Esophagus squamous epithelium (tissue), 5 donors: Measurements from ENCODE around the gene ITIH4. TPM values are rescaled to one million over a fixed set of nuclear protein-coding genes. Genes with fewer than 3 reads are reported as not detected.

Experiments
- DNase-seq: peaks from one replicate; lab custom pipeline; 2025; lab: John Stamatoyannopoulos, UW
- H3K27ac ChIP-seq, 4 donors: fragments of 200-600 bp; sonication (generic); one replicate each; pipeline ENCODE4 v1.5.1; 2016 to 2019; ENCODE audit warnings: mild to moderate bottlenecking in 1 of 4
- H3K27me3 ChIP-seq, 4 donors: fragments of 200-600 bp; sonication (generic); 1 replicate in 3 of 4; 2 replicates in 1 of 4; pipeline versions ENCODE4 v1.5.1 to v1.6.0; 2017 to 2021; ENCODE audit warnings: antibody characterized with exemption in 1 of 4
- H3K36me3 ChIP-seq, 3 donors: fragments of 200-600 bp; sonication (generic); one replicate each; pipeline ENCODE4 v1.5.1; 2016 to 2019
- H3K4me1 ChIP-seq, 3 donors: fragments of 200-600 bp; sonication (generic); one replicate each; pipeline ENCODE4 v1.5.1; 2017 to 2019
- H3K4me3 ChIP-seq, 4 donors: fragments of 200-600 bp; sonication (generic); 1 replicate in 3 of 4; 2 replicates in 1 of 4; pipeline ENCODE4 v1.5.1; 2016 to 2019; ENCODE audit warnings: mild to moderate bottlenecking in 2 of 4, moderate library complexity in 1 of 4
- H3K9me3 ChIP-seq, 3 donors: fragments of 200-600 bp; sonication (generic); one replicate each; pipeline ENCODE4 v1.5.1; 2016 to 2019
- CTCF ChIP-seq, 6 experiments: fragments of 450-650 bp in 4 of 6; fragments of 200-600 bp in 2 of 6; sonication (generic) in 2 of 6; IDR thresholded peaks; one replicate each; pipeline ENCODE4 v1.5.1; 2016 to 2019; ENCODE audit warnings: antibody characterized with exemption in 6 of 6, mild to moderate bottlenecking in 4 of 6, moderate library complexity in 4 of 6
- POLR2A ChIP-seq, 4 donors: fragments of 450-650 bp; IDR thresholded peaks; one replicate each; pipeline ENCODE4 v1.6.1; 2017; ENCODE audit warnings: antibody characterized with exemption in 4 of 4, mild to moderate bottlenecking in 4 of 4, moderate library complexity in 3 of 4
- WGBS, 2 donors: methylation state at CpG; one replicate each; pipeline ENCODE4 v1.1.5; 2018; 5-methylcytosine and 5-hydroxymethylcytosine counted together
- intact Hi-C: fragments of 100-400 bp; cut with DNase I; formaldehyde crosslinking; loops from one replicate; pipeline ENCODE4 v1.15.0; 2022
- small RNA-seq, 4 donors: library from RNA; depleted of rRNA; stranded (forward); fragments of <200 nt; gene quantifications; one replicate each; pipeline ENCODE3, GENCODE V24; 2016
- total RNA-seq, 4 donors: library from RNA; depleted of rRNA; stranded (reverse); fragments of >200 nt; gene quantifications; one replicate each; pipeline ENCODE4 v1.1.0, GENCODE V29; 2016
- donor health status: DM: yes; HTN: yes; CAD: no.

Gene ITIH4
- total RNA-seq, 4 donors from 2014 or later = 0.22 to 2.3 (median 1.5) TPM

DNA sequence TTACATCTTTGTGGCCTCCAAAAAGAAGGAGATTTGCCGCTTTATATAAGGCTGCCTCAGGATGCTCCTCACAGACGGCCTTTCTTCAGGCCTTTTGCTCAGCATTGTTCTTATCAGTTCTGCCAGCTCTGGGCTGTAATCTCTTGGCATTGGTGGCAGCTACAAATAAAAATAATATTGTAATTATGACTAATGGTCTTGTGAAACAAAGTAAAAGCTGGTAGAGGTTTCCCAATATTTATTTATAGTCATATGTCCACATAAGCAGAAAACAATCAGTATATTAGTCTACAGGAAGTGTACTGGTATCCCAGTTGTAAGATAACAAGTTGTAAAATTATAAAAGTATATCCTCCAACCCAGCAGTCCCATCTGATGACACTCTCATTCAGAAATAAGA, 67.0 kb downstream of the ITIH4 start:
- no peak for TF ChIP-seq POLR2A (IDR thresholded peaks at IDR 0.05)
- no peak for TF ChIP-seq CTCF (IDR thresholded peaks at IDR 0.05)
- Histone ChIP-seq H3K4me3 (no peak overlapping the region), H3K9me3 (no peaks in the 10 kb centered on the region), H3K27me3 (no peaks in the 10 kb centered on the region), H3K36me3 (peaks cover 0 to 100% (median 25%) of the 10 kb centered on the region in 3 donors), H3K4me1 (no peaks in the 10 kb centered on the region), H3K27ac (no peak overlapping the region)
- intact Hi-C loops = no loop called here
- 84 to 93% methylated on average over 2 of the region's 2 CpGs for WGBS, 2 donors
- DNase-seq = no peak

Small RNA genes within 50 kb of the gene (small RNA-seq; reads per million reads assigned to genes)
- 0 reads per million in 4 donors for gene MIR8064
- 0 reads per million in 4 donors for gene MUSTN1

Other genes starting within 250 kb of the ITIH4 start
- gene PBRM1, start 144.8 kb downstream of the ITIH4 start, total RNA-seq = 10 to 100 TPM; 34.0 to 76.4 (median 63.7) TPM
- 100 to 1,000 TPM in 3 of 4 donors, 10 to 100 TPM in 1; 95.8 to 184 (median 112) TPM for gene GNL3, start 144.6 kb downstream of the ITIH4 start, total RNA-seq
- gene GLT8D1, start 124.9 kb downstream of the ITIH4 start, total RNA-seq = 10 to 100 TPM; 10.6 to 34.7 (median 26.0) TPM
- 100 to 1,000 TPM in 3 of 4 donors, 10 to 100 TPM in 1; 65.8 to 138 (median 123) TPM for gene SPCS1, start 124.6 kb downstream of the ITIH4 start, total RNA-seq
- gene NEK4, start 59.7 kb downstream of the ITIH4 start, total RNA-seq = 10 to 100 TPM in 3 of 4 donors, 1 to 10 TPM in 1; 8.0 to 16.6 (median 14.6) TPM
- gene ITIH1, start 53.1 kb downstream of the ITIH4 start, total RNA-seq = not detected
- 1 to 10 TPM in 2 of 4 donors, under 1 TPM in 1, not detected in 1; 0.26 to 3.7 (median 1.3) TPM for gene ITIH3, start 35.9 kb downstream of the ITIH4 start, total RNA-seq
- gene MUSTN1, start 4.3 kb upstream of the ITIH4 start, total RNA-seq = 10 to 100 TPM in 1 of 4 donors, 1 to 10 TPM in 2, not detected in 1; 4.2 to 15.7 (median 5.7) TPM
- 10 to 100 TPM in 3 of 4 donors, 1 to 10 TPM in 1; 7.0 to 14.7 (median 12.4) TPM for gene STIMATE, start 66.9 kb upstream of the ITIH4 start, total RNA-seq
- gene SFMBT1, start 215.4 kb upstream of the ITIH4 start, total RNA-seq = 10 to 100 TPM in 2 of 4 donors, 1 to 10 TPM in 2; 6.6 to 26.7 (median 9.4) TPM